GM12878 (cell line): ENCODE measurements around the gene BAZ2A. TPM values are rescaled to one million over a fixed set of nuclear protein-coding genes. Genes with fewer than 3 reads are reported as not detected.

Experiments
- BCL11A ChIP-seq: IDR thresholded peaks from 2 replicates; pipeline ENCODE4 v1.6.1; 2011; ENCODE audit warnings: low read depth, low read length
- BHLHE40 ChIP-seq, 2 experiments: fragments of 450-650 bp in 1 of 2; IDR thresholded peaks; 2 replicates each; pipeline ENCODE4 v1.6.1; 2011 to 2017; ENCODE audit warnings: low read depth in 2 of 2, borderline replicate concordance in 1 of 2, improper control_type of control experiment in 1 of 2, low read length in 1 of 2, mild to moderate bottlenecking in 1 of 2
- CHD1 ChIP-seq: IDR thresholded peaks from 2 replicates; pipeline ENCODE4 v1.6.1; 2012; ENCODE audit warnings: low read depth, low read length, improper control_type of control experiment
- CHD4 ChIP-seq: fragments of 200-600 bp; sonication (generic); IDR thresholded peaks from 2 replicates; pipeline ENCODE4 v1.6.1; 2016; ENCODE audit warnings: mild to moderate bottlenecking
- EED ChIP-seq: sonication (generic); IDR thresholded peaks from 2 replicates; pipeline ENCODE4 v1.6.1; 2016; ENCODE audit warnings: antibody characterized with exemption, low read depth
- EGR1 ChIP-seq, 2 experiments: IDR thresholded peaks; 1 replicate in 1 of 2; 2 replicates in 1 of 2; pipeline ENCODE4 v1.6.1; 2011 to 2012; ENCODE audit warnings: low read depth in 2 of 2, low read length in 2 of 2, borderline replicate concordance in 1 of 2, mild to moderate bottlenecking in 1 of 2, moderate library complexity in 1 of 2
- FOXK2 ChIP-seq: fragments of 450-650 bp; IDR thresholded peaks from 2 replicates; pipeline ENCODE4 v1.6.1; 2017; ENCODE audit warnings: mild to moderate bottlenecking, moderate library complexity
- IKZF1 ChIP-seq: fragments of 450-650 bp; conservative IDR thresholded peaks from 2 replicates; pipeline ENCODE4 v1.6.1; 2017; ENCODE audit warnings: antibody characterized with exemption, mild to moderate bottlenecking
- KAT2A ChIP-seq: conservative IDR thresholded peaks from 2 replicates; pipeline ENCODE4 v1.6.1; 2011; ENCODE audit warnings: low read depth, low read length; ENCODE audit not compliant: control insufficient read depth
- KDM1A ChIP-seq: fragments of 200-600 bp; sonication (generic); IDR thresholded peaks from 2 replicates; pipeline ENCODE4 v1.6.1; 2016; ENCODE audit warnings: borderline replicate concordance
- PAX5 ChIP-seq: IDR thresholded peaks from 2 replicates; pipeline ENCODE4 v1.6.1; 2011; ENCODE audit warnings: low read depth, low read length, borderline replicate concordance
- POLR2AphosphoS5 ChIP-seq: IDR thresholded peaks from 2 replicates; pipeline ENCODE4 v1.6.1; 2011; ENCODE audit warnings: mild to moderate bottlenecking, low read length, inconsistent platforms
- RFX5 ChIP-seq: IDR thresholded peaks from 2 replicates; pipeline ENCODE4 v1.6.1; 2011; ENCODE audit warnings: low read depth, low read length, improper control_type of control experiment
- SIN3A ChIP-seq: IDR thresholded peaks from 2 replicates; pipeline ENCODE4 v1.6.1; 2012; ENCODE audit warnings: low read depth, low read length, improper control_type of control experiment
- STAT3 ChIP-seq: IDR thresholded peaks from 2 replicates; pipeline ENCODE4 v1.6.1; 2011; ENCODE audit warnings: low read depth, low read length, improper control_type of control experiment
- TARDBP ChIP-seq: IDR thresholded peaks from 2 replicates; pipeline ENCODE4 v1.6.1; 2016; ENCODE audit warnings: borderline replicate concordance
- ZBED1 ChIP-seq: IDR thresholded peaks from 2 replicates; pipeline ENCODE4 v1.6.1; 2016; ENCODE audit warnings: borderline replicate concordance
- polyA plus RNA-seq, 11 experiments: library from polyadenylated mRNA; depleted of rRNA in 4 of 11; unstranded in 6 of 11; stranded (reverse) in 5 of 11; fragments of >200 nt; fragmentation: Nextera tagmentation in 4 of 11; fragmentation: Illumina TruSeq in 1 of 11; extraction: Ambion mirVana in 4 of 11; extraction: Trizol in 1 of 11; gene quantifications; 1 replicate in 1 of 11; 2 replicates in 10 of 11; pipeline versions ENCODE4 v1.2.1 to v1.2.3, GENCODE V29; 2011 to 2016; ENCODE audit warnings: inconsistent platforms in 2 of 11, missing spikeins in 2 of 11, low read depth in 1 of 11
- total RNA-seq, 4 experiments: library from RNA; depleted of rRNA in 3 of 4; stranded (reverse); fragments of >200 nt in 3 of 4; fragmentation: Illumina TruSeq in 1 of 4; extraction: Trizol in 1 of 4; gene quantifications; 2 replicates each; pipeline versions ENCODE4 v1.2.1 to v1.2.3, GENCODE V29; 2013 to 2021
- TF ChIP-seq, protein P1 (sequence below): fragments of 450-650 bp; formaldehyde crosslinking; IDR thresholded peaks from 2 replicates; pipeline ENCODE4 v1.4.0; 2022; ENCODE audit warnings: mild to moderate bottlenecking, moderate library complexity
- TF ChIP-seq, protein P2 (sequence below): fragments of 450-650 bp; IDR thresholded peaks from 2 replicates; pipeline ENCODE4 v1.6.1; 2017; ENCODE audit warnings: mild to moderate bottlenecking, low read depth, inconsistent platforms; ENCODE audit not compliant: poor library complexity, severe bottlenecking
- TF ChIP-seq, protein P3 (sequence below): fragments of 450-650 bp; IDR thresholded peaks from 2 replicates; pipeline ENCODE4 v1.6.1; 2016; ENCODE audit warnings: mild to moderate bottlenecking
- TF ChIP-seq, protein P4 (sequence below): fragments of 450-650 bp; IDR thresholded peaks from 2 replicates; pipeline ENCODE4 v1.6.1; 2018; ENCODE audit warnings: mild to moderate bottlenecking, low read depth, moderate library complexity; ENCODE audit not compliant: partially characterized antibody

Gene BAZ2A
- total and polyA plus RNA-seq, 10 of the 15 experiments (the other 5 are each of a cell fraction or from before 2014, with no cell fraction given) = 4.8 to 90.2 (median 29.9) TPM

DNA sequence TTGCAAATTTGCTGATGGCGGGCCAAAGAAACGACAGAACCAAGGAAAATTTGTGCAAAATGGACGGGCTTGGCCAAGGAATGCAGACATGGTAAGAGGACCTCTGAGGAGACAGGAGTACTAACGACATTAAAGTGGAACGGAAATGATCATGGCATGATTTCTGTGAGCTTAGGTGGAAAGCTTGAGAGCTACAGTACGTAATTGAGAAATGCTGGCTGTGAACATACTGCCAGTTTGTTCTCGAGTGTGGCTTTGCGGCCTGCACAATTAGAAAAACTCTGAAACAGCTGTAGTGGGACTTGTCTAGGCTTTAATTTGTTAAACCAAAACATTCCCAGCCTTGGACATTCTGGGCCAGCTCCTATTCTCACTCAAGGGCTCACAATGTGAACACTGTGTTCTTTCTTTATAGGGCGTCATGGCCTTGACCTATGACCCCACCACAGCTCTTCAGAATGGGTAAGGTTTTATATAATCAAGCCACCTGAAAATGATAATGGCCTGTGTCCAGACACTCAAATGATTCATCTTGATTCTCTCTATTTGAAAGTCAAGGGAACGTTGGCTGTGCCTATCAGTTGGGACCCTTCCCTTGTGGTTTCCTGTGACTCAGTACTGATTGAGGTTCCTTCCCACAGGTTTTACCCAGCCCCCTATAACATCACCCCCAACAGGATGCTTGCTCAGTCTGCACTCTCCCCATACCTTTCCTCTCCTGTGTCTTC, 48.5 kb downstream of the BAZ2A start (continued):
- TF ChIP-seq EGR1 (IDR thresholded peaks at IDR 0.05; ENCODE audit: borderline replicate concordance in 1 of 2, low read depth in 2 of 2, low read length in 2 of 2) = no peak
- TF ChIP-seq IKZF1 = no peak
- TF ChIP-seq FOXK2 = no peak
- TF ChIP-seq BCL11A = peak; percentile 36; the same call in 1 of the 2 replicates
- no peak for TF ChIP-seq KDM1A
- TF ChIP-seq SIN3A = no peak
- TF ChIP-seq, protein P1, sequence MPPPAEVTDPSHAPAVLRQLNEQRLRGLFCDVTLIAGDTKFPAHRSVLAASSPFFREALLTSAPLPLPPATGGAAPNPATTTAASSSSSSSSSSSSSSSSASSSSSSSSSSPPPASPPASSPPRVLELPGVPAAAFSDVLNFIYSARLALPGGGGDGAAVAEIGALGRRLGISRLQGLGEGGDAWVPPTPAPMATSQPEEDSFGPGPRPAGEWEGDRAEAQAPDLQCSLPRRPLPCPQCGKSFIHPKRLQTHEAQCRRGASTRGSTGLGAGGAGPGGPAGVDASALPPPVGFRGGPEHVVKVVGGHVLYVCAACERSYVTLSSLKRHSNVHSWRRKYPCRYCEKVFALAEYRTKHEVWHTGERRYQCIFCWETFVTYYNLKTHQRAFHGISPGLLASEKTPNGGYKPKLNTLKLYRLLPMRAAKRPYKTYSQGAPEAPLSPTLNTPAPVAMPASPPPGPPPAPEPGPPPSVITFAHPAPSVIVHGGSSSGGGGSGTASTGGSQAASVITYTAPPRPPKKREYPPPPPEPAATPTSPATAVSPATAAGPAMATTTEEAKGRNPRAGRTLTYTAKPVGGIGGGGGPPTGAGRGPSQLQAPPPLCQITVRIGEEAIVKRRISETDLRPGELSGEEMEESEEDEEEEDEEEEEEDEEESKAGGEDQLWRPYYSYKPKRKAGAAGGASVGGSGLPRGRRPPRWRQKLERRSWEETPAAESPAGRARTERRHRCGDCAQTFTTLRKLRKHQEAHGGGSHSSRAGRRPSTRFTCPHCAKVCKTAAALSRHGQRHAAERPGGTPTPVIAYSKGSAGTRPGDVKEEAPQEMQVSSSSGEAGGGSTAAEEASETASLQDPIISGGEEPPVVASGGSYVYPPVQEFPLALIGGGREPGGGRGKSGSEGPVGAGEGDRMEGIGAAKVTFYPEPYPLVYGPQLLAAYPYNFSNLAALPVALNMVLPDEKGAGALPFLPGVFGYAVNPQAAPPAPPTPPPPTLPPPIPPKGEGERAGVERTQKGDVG (CRISPR knock-in tag) = no peak
- TF ChIP-seq PAX5 = no peak
- TF ChIP-seq KAT2A = no peak
- no peak for TF ChIP-seq STAT3
- no peak for TF ChIP-seq POLR2AphosphoS5
- TF ChIP-seq CHD1 = no peak
- TF ChIP-seq ZBED1 = peak; percentile 39; the same call in 1 of the 2 replicates
- no peak for TF ChIP-seq CHD4
- TF ChIP-seq BHLHE40 (IDR thresholded peaks at IDR 0.05; ENCODE audit: borderline replicate concordance in 1 of 2, low read depth in 2 of 2, low read length in 1 of 2) = no peak
- TF ChIP-seq TARDBP = no peak
- TF ChIP-seq, protein P2, sequence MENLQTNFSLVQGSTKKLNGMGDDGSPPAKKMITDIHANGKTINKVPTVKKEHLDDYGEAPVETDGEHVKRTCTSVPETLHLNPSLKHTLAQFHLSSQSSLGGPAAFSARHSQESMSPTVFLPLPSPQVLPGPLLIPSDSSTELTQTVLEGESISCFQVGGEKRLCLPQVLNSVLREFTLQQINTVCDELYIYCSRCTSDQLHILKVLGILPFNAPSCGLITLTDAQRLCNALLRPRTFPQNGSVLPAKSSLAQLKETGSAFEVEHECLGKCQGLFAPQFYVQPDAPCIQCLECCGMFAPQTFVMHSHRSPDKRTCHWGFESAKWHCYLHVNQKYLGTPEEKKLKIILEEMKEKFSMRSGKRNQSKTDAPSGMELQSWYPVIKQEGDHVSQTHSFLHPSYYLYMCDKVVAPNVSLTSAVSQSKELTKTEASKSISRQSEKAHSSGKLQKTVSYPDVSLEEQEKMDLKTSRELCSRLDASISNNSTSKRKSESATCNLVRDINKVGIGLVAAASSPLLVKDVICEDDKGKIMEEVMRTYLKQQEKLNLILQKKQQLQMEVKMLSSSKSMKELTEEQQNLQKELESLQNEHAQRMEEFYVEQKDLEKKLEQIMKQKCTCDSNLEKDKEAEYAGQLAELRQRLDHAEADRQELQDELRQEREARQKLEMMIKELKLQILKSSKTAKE = no peak
- no peak for TF ChIP-seq RFX5
- peak; percentile 65; the same call in 1 of the 2 replicates for TF ChIP-seq EED
- TF ChIP-seq, protein P3, sequence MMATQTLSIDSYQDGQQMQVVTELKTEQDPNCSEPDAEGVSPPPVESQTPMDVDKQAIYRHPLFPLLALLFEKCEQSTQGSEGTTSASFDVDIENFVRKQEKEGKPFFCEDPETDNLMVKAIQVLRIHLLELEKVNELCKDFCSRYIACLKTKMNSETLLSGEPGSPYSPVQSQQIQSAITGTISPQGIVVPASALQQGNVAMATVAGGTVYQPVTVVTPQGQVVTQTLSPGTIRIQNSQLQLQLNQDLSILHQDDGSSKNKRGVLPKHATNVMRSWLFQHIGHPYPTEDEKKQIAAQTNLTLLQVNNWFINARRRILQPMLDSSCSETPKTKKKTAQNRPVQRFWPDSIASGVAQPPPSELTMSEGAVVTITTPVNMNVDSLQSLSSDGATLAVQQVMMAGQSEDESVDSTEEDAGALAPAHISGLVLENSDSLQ = no peak
- TF ChIP-seq, protein P4, sequence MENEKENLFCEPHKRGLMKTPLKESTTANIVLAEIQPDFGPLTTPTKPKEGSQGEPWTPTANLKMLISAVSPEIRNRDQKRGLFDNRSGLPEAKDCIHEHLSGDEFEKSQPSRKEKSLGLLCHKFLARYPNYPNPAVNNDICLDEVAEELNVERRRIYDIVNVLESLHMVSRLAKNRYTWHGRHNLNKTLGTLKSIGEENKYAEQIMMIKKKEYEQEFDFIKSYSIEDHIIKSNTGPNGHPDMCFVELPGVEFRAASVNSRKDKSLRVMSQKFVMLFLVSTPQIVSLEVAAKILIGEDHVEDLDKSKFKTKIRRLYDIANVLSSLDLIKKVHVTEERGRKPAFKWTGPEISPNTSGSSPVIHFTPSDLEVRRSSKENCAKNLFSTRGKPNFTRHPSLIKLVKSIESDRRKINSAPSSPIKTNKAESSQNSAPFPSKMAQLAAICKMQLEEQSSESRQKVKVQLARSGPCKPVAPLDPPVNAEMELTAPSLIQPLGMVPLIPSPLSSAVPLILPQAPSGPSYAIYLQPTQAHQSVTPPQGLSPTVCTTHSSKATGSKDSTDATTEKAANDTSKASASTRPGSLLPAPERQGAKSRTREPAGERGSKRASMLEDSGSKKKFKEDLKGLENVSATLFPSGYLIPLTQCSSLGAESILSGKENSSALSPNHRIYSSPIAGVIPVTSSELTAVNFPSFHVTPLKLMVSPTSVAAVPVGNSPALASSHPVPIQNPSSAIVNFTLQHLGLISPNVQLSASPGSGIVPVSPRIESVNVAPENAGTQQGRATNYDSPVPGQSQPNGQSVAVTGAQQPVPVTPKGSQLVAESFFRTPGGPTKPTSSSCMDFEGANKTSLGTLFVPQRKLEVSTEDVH = no peak
